AML-193 (cell line): Measurements from ENCODE around the gene SND1.
"Not testable (repeated sequence)": the region's sequence is repeated elsewhere in the genome, so short reads cannot be mapped to it uniquely, and the experiment has no call there.

Experiments used
- DNase-seq, 2 experiments: peaks; one replicate each; lab custom pipeline; 2025; lab: John Stamatoyannopoulos, UW

The SND1 gene

DNA sequence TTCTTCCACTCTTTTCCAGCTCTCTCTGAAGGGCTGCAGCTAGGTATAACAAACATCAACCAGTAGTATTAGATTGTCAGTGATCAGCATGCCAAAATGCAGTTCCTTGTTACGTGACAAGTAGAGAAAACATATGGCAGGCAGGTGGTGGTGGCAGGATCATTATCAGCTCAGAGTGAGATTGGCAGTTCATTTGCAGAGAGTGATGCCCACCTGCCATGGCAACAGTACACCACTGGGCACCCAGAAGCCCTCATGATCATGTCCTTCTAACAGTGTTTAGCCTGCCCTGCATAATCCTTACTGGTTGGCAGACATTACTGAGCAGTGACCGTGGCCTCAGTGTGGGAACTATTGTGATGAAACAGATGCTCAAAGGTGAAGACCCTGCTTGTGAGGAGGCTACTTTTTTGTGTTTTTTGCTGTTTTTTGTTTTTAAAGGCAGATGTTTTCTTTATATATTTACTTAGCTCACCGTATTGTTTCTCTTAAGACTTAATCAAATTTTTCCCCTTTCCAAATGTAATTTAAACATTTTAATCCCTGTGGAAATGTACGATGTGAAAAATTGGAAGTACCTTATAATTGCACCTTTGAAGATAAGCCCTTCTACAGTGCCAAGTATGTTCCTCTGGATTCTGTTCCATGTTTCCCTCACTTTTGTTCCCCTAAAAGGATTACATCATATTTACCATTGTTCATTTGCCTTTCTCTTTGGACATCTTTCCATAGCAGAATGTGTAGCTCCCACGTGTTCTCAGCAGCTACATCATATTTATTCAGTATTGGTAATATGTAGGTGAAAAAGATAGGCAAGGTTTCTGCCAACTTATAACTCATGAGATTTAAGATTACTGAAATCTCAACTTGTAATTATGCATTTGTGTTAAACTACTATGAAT, 179.6 kb downstream of the SND1 start:
- no peak for DNase-seq

DNA sequence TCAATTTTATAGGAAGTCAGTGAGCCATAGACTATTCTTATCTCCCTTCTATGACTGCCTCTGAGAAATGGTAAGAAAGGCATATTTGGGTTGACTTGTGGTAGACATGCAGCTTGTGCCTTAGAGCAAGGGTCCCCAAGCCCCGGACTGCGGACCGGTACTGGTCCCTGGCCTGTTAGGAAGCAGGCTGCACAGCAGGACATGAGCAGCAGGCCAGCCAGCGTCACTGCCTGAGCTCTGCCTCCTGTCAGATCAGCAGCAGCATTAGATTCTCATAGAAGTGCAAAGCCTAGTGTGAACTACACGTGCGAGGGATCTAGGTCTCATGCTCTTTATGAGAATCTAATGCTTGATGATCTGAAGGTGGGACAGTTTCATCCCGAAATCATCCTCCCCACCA, 180.6 kb downstream of the SND1 start:
- no peak for DNase-seq

- peak; percentile 73 to 77 for DNase-seq
These were observed 181.6 kb downstream of the SND1 start for GRCh38 chr7:127833641-127834040.

- no peak for DNase-seq
These were observed 183.7 kb downstream of the SND1 start for GRCh38 chr7:127835679-127836078.

DNA sequence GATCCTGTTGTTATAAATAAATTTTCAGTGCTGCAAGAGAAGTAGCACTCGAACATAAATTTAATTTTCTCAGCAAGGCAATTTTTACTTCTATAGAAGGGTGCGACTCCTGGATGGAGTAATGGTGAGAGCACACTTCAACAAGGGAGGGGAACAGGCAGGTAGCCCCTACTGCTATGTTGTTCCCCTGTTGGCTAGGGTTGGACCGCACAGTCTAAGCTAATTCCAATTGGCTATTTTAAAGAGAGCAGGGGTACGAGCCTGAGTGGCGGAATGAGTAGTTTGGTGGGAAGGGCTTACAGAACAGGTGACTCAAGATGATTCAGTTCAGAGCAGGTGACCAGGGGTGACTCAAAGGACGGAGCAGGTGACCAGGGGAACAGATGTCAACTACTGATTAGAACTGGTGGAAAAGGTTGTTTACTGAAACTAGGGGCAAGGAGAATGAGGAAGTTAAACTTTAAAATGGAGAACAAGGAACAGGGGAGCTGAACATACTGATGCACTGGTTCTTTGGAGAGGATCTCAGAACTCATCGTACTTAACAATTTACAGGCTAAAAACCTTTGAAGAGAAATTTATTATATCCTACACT, 185.9 kb downstream of the SND1 start:
- DNase-seq = not testable (repeated sequence)

DNA sequence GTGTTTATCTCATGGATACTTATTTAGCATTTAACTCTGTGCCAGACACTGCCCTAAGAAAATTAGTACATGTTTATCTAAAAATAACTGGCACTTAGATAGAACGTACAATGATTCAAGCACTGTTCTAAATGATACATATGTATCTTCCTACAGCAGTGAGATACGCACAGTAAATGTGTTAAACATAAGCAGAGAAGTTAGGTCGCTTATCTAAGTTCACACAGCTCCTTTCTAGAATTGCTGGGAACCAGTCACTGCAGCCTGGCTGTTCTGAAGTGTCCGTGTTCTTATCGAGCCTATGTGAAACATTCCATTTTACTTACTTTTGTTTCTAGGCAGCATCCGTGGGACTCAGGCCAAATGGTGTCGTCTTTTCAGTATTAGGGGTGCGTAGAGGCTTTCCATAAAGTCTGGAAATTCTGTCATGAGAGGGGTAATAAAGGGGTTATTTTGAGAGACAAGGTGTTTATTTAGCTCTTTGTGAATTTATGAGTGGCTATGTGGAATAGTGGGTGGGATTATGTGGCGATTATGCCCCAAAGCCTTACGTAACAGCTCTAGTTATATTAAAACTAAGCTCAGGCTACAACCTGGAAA, 186.9 kb downstream of the SND1 start:
- DNase-seq = no peak

DNA sequence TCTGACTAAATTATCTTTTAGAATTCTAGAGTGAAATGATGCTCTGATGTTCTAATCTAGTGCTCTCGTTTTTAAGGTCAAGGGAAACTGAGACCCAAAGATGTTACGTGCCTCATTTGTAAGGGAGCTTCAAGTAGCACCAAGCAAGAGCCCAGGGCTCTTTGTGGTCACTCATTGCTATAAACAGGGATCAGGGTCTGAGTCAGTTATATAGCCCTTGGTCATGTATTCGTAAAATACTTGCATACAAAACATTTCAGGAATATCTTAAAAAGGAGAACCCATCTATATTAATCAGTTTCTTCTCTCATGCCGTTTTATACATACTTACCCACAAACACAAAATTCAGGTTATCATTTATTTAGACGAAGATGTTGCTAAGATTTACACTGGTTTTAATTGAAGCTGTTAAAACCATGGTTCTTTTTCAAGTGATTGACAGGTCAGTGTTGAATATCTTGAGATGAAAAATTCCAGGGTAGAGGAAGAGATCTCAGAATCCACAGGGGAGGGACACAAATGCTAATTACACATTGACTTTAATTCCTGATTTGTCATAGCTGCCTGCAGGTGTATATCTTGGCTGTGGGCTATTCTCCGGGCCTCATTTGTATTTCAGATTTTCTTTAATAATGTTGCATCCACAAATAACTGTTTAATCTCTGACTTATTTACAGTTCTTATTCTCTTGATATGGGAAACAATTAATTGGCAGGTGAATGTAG, 188.4 kb downstream of the SND1 start:
- DNase-seq = no peak

- no peak for DNase-seq
These were observed 192.2 kb downstream of the SND1 start for GRCh38 chr7:127844165-127844564.

- peak in 1 of 2 experiments; percentile 21 for DNase-seq
These were observed 192.8 kb downstream of the SND1 start for GRCh38 chr7:127844707-127845331.

GRCh38 chr7:127845522-127846214, 193.7 kb downstream of the SND1 start:
- DNase-seq = no peak

DNA sequence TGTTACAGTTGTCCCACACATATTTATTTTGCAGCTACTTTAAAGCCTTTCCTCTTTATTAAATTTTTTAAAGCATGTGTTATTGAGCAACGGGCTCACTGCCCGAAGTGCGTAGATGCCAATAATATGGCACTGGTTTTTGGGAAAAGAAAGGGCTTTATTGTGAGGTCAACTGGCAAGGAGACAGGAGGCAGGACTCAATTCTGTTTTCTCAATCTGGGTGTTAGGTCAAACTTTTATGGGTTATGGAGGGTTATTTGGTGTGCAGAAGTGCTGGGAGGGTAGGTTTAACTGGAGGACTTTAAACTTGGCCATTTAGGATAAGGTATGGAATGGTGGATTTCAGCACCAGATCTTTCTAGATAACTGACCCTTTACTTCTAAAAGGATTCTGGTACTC, 195.6 kb downstream of the SND1 start:
- no peak for DNase-seq

DNA sequence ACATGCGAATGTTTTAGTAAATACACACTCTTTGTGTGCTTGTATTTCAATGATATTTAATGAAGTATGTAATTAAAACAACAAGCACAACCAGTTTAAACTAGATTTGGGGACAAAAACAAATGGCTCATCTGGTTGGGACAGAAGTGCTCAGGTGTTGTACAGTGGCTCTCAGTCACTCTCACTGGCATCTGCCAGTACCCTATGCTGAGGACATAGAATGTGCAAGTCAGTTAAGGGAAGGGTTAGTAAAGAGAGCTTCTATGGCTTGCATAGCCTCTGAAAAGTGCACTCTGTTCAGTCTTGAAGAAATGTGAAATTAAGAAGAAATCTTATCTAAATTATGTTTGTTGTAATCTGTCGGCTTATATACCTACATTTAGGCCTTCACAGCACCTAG, 196.2 kb downstream of the SND1 start:
- no peak for DNase-seq

DNA sequence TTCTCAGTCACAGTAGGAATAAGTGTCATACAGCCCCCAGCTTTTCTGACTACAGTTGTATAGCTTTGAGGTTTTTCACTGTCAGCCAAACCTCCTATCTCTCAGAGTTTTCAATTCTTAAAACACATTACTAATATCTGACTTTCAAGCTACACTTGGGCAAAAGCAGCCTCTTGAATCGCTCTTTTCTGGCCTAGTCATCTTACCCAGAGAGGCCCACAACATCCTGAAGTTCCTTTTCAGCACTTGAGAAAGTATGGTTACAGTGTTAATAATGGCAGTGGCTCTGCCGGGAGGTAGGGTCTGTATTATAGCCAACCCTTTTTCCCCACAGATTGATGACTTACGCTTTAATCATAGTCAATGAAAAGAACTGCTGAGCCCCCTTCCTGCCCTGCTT, 198.2 kb downstream of the SND1 start:
- DNase-seq = no peak

- no peak for DNase-seq
These were observed 202.4 kb downstream of the SND1 start for GRCh38 chr7:127854383-127854782.

GRCh38 chr7:127857464-127857841, 205.5 kb downstream of the SND1 start:
- DNase-seq = no peak

- no peak for DNase-seq
These were observed 206.3 kb downstream of the SND1 start for GRCh38 chr7:127858091-127858914.

GRCh38 chr7:127858915-127859189, 206.9 kb downstream of the SND1 start:
- DNase-seq = no peak

GRCh38 chr7:127859330-127859729, 207.3 kb downstream of the SND1 start:
- no peak for DNase-seq

DNA sequence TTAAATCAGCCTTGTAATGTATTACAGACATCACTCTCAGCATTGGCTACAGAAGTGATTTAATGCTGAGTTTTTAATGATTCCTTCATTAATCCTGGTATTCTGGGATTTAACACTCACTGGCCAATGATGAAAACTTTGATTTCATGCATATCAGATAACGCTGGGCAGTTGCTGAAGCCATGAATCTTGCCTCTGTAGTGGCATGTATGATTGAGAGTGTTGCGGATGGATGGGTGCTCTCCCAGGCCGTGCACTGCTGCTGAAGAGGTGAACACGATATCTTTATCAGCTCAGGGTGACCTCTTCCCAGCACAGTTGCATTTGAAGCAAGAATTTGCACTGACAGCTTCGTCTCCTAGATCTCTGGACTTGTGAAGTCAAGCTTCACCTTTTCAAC, 210.5 kb downstream of the SND1 start:
- no peak for DNase-seq

DNA sequence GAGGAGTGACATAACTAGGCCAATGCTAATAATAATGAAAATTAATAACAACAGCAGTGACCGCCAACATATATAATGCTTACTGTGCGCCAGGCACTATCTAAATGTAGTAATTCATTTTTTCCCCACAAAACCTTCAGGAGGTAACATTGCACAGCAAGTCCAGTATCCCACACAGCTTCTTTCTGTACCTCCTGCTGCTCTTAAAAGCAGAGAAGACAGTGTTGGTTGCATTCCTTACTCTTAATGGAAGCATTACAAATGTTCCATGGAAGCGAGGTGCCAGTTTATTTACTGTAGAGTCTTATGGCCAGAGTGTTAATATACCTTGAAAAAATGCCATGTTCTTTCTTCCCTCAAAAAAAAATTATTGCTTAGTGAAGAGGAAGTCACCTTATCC, 211.1 kb downstream of the SND1 start:
- DNase-seq = no peak

DNA sequence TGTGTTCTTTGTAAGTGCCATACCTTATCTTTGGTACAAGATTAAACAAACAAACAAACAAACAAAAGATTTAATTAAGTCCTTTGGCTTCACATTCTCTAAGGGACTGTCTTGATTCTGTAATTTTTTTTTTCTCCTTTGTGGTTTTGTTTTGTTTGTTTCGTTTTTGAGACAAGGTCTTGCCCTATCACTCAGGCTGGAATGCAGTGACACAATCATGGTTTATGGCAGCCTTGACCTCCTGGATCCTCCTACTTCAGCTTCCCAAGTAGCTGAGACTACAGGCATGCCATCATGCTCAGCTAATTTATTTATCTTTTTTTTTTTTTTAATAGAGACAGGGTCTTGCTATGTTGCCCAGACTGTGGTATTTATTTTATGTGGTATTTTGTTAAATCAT, 213.5 kb downstream of the SND1 start:
- DNase-seq = no peak
